Calu3 (cell line): ENCODE results near the gene SEMA3B. TPM values are rescaled to one million over a fixed set of nuclear protein-coding genes. Genes with fewer than 3 reads are reported as not detected.

Experiments used
- BruUV-seq: library from RNA; stranded (reverse); fragments of 400-500 nt; replicated peaks from 2 replicates; lab custom pipeline; 2021; lab: Mats Ljungman, UMichigan
- CTCF ChIA-PET: fragments of 300-600 bp; sonication (Branson Sonifier 250); formaldehyde crosslinking; loops from one replicate; lab custom pipeline; 2022; ENCODE audit warnings: antibody characterized with exemption; lab: Charles Lee
- DNase-seq: peaks from one replicate; pipeline ENCODE4 v3.0.0; 2022
- H3K27ac Mint-ChIP-seq: one replicate; pipeline ENCODE4 v1.8.0; 2022; ENCODE audit warnings: mixed read lengths; ENCODE audit not compliant: unreplicated experiment
- H3K27me3 Mint-ChIP-seq: one replicate; pipeline ENCODE4 v1.8.0; 2022; ENCODE audit warnings: mixed read lengths; ENCODE audit not compliant: unreplicated experiment
- H3K36me3 Mint-ChIP-seq: one replicate; pipeline ENCODE4 v1.8.0; 2022; ENCODE audit warnings: mild to moderate bottlenecking, moderate library complexity, mixed read lengths; ENCODE audit not compliant: insufficient read depth, unreplicated experiment
- H3K4me1 Mint-ChIP-seq: one replicate; pipeline ENCODE4 v1.8.0; 2022; ENCODE audit warnings: mild to moderate bottlenecking, low read depth, mixed read lengths; ENCODE audit not compliant: unreplicated experiment
- H3K4me3 Mint-ChIP-seq: one replicate; pipeline ENCODE4 v1.8.0; 2022; ENCODE audit warnings: mild to moderate bottlenecking, low read depth, moderate library complexity, mixed read lengths; ENCODE audit not compliant: unreplicated experiment
- H3K9me3 Mint-ChIP-seq: one replicate; pipeline ENCODE4 v1.8.0; 2022; ENCODE audit warnings: low read depth, mixed read lengths; ENCODE audit not compliant: unreplicated experiment
- CTCF ChIP-seq: fragments of 200-600 bp; IDR thresholded peaks from one replicate; pipeline ENCODE4 v1.8.0; 2022; ENCODE audit warnings: antibody characterized with exemption; ENCODE audit not compliant: unreplicated experiment
- intact Hi-C: fragments of 100-400 bp; cut with micrococcal nuclease; formaldehyde crosslinking; loops from one replicate; pipeline ENCODE4 v1.10.0; 2022; ENCODE audit not compliant: unreplicated experiment
- total RNA-seq: library from RNA; stranded (reverse); gene quantifications from 2 replicates; pipeline ENCODE4 v1.2.3, GENCODE V29; 2022

SEMA3B gene
- total RNA-seq, 1 experiment from 2014 or later = 20.3 TPM

- intact Hi-C loops = no loop called here
- no peak for DNase-seq
- Mint-ChIP-seq H3K9me3 (no peaks in the 10 kb centered on the region), H3K36me3 (peaks cover 31% of the 10 kb centered on the region), H3K27me3 (no peaks in the 10 kb centered on the region), H3K27ac (no peak overlapping the region), H3K4me3 (no peak overlapping the region), H3K4me1 (peaks cover 26% of the 10 kb centered on the region)
- no peak for TF ChIP-seq CTCF
- CTCF ChIA-PET = no interaction called here
- no TSS peak for BruUV-seq
These were observed 25.1 kb downstream of the SEMA3B start for GRCh38 chr3:50294089-50294488.

GRCh38 chr3:50294492-50295403, 25.8 kb downstream of the SEMA3B start:
- Mint-ChIP-seq H3K9me3 (no peaks in the 10 kb centered on the region), H3K4me1 (peaks cover 26% of the 10 kb centered on the region), H3K27me3 (no peaks in the 10 kb centered on the region), H3K4me3 (no peak overlapping the region), H3K27ac (no peak overlapping the region), H3K36me3 (peaks cover 38% of the 10 kb centered on the region)
- no TSS peak for BruUV-seq
- intact Hi-C loops = no loop called here
- CTCF ChIA-PET = no interaction called here
- no peak for TF ChIP-seq CTCF
- no peak for DNase-seq

- H3K4me3 Mint-ChIP-seq = no peak overlapping the region
- CTCF ChIA-PET = no interaction called here
- intact Hi-C loops = no loop called here
- no TSS peak for BruUV-seq
- no peaks in the 10 kb centered on the region for H3K9me3 Mint-ChIP-seq
- TF ChIP-seq CTCF = no peak
- H3K27me3 Mint-ChIP-seq = no peaks in the 10 kb centered on the region
- H3K4me1 Mint-ChIP-seq = peaks cover 35% of the 10 kb centered on the region
- H3K36me3 Mint-ChIP-seq = peaks cover 44% of the 10 kb centered on the region
- no peak for DNase-seq
- H3K27ac Mint-ChIP-seq = no peak overlapping the region
These were observed 26.8 kb downstream of the SEMA3B start for GRCh38 chr3:50295553-50296431.

- Mint-ChIP-seq H3K9me3 (no peaks in the 10 kb centered on the region), H3K4me3 (no peak overlapping the region), H3K27ac (no peak overlapping the region), H3K36me3 (peaks cover 38% of the 10 kb centered on the region), H3K27me3 (no peaks in the 10 kb centered on the region), H3K4me1 (peaks cover 26% of the 10 kb centered on the region)
- no TSS peak for BruUV-seq
- DNase-seq = no peak
- no peak for TF ChIP-seq CTCF
- intact Hi-C loops = no loop called here
- CTCF ChIA-PET = no interaction called here
These were observed 27.9 kb downstream of the SEMA3B start for GRCh38 chr3:50296721-50297383.
